KBM-7 (cell line): ENCODE data around the gene LECT2.
A peak's percentile ranks its signal among the peaks of the same experiment; 100 is the strongest.

Experiments used
- DNase-seq: peaks from one replicate; pipeline ENCODE4 v3.0.0-alpha.2; 2015
- in situ Hi-C: fragments of 300-500 bp; cut with MboI; formaldehyde crosslinking; loops from 2 replicates; pipeline ENCODE4 v1.14.3; 2020; ENCODE audit warnings: low sequenced_read_pairs, low pct_unique_long_range_greater_than_20kb, mixed read lengths

The LECT2 gene

DNA sequence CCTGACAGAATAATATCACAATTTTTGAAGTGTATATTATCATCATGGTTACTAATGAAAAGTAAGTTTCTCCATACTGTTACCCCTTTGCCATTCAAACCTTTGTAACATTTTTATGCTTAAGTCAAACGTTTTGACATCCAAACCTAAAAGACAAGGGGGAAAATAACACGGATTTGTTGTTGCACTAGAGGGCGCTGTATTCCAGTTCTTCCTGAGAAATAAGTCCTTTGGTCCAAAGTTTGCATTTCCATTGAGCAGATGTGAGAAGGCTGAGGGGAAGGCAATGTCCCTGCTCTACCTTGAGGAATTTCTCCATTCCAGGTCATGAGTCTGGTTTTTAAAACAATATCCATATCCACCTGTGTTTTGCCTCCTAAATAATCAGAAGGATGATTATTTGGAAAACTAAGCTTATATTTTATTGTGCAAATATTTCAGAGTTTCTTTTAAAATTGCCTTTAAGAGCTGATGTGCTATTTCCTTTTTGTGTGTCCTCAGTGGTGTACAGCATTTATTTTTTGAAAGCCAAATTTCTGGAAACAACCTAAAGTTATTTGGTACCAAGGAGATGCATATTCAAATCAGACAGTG lies 9.7 kb downstream of the LECT2 start:
- peak; percentile 58 for DNase-seq
- in situ Hi-C loops = no loop called here

DNA sequence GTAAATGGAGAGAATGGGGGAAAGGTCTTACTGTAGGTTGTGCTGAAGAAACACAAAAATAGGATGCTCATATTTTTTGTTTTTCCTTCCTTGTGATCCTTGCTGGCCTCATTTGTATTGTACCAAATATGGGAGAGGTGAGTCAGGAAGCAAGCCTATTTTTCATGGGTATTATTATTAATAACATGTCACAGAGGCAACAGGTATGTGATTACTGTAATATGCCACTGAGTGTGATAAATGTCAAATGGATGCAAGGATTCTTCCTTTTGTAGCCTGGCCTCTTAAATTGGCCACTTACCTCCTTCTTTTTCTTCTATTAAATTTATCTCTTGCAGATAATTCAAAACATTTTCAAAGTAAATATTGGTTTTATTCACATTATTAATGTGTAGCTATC lies 10.2 kb downstream of the LECT2 start:
- in situ Hi-C loops = no loop called here
- DNase-seq = no peak

DNA sequence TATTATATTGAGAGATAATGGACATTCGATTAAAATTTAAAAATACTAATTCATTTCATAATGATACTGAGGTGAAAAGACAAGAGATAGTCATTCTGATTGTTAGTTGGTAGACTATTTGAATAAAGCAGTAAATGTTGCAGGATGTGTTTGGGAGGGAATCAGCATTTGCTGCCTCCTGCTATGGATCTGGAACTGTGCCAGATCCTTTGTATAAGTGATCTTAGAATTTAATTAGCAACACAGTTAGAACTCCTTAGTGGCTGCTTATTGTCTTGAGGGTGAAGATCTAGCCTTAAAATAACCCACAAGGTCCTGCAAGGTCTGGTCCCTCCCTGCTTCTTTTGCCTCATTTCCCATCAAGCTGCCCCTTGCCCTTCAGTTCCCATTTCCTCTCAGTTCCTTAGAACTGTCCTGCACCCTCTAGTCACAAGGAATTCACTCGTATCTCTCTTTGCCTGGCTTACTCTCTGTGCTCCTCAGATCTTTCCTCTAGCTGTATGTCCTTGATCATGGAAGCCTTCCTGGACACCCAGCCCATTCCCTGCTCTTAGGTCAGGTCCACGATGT lies 12.5 kb downstream of the LECT2 start:
- DNase-seq = no peak
- in situ Hi-C loops = no loop called here

DNA sequence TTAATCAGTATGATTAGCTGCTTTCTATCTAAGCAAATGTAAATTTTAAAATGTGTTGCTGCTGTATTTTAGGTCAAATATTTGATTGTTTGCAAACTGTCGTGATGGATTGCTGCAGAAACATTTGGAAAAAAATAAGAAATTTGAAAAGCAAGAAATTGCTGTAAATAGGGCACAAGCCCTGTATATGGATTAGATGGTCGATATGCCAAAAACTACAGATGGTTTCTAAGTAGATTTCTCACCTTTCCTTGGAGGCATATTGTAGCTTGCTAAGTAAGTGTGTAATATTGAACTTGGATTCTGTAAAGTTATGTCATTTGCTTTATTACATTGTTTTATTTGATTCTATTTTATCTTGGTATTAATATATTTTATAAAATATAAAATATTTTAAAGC lies 13.1 kb downstream of the LECT2 start:
- in situ Hi-C loops = no loop called here

DNA sequence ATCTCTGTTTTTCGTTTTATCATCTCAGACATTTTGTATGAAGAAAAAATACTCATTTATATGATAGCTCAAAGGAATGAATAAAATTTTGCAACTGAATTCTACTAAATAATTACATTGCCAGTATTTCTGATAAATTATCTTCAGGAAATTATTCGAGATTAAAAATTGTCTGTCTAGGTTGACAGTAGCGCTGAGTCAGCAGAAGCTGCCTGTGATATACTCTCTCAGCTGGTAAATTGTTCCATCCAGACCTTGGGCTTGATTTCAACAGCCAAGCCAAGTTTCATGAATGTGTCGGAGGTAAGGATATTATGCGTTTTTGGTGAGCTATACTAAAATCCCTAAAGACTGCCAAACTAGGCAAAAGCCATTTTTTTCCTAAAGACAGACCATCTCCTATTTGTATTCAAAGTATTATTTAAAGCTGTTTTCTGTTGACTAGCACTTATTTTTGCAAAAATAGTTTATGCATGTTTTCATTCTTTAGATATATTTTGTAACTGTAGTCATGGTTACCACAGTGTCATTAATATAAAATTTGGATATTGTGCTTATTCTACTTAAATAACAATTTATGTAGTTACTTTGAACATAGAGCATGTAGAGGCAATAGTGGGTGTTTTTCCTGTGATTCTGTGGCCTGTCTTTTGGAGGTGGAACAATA lies 17.4 kb downstream of the LECT2 start:
- in situ Hi-C loops = no loop called here
- no peak for DNase-seq

More for the DNA sequence above, 13.1 kb downstream of the LECT2 start:
- no peak for DNase-seq

DNA sequence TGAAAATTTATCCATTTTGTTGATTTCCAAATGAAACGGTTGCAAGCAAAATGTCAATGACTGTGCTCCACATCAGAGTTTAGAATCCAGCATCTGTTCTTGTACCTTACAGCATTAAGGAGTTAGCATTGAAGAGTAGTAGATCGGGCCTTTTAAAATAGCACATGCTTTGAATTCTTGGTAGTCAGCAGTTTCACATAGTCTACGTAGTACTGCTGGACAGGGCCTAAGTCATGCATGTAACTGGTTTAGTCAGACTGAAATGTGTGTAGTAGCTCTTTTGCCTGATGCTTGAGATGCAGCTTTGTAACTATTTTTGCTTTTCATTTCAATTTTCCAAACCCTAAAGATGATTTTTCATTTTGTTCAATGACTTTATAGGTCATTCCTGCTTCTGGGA lies 19.8 kb downstream of the LECT2 start:
- in situ Hi-C loops = no loop called here
- no peak for DNase-seq

DNA sequence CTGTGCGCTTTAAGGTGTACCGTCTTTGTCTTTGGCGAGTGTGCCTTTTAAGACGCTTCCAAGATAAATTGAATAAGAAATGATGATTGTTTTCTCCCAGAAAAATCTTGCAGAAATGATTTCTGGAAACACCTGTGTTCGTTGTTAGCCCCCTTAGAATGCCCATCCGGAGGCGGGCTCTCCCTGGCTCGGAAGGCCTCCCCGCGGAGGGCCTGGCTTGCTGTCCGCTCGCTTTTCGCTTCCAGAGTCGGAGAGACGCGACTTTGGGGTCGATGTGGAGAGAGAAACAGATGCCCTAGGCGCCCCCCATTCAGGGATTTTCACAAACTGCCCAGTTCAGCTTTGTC lies 23.9 kb downstream of the LECT2 start:
- DNase-seq = no peak
- in situ Hi-C loops = no loop called here

DNA sequence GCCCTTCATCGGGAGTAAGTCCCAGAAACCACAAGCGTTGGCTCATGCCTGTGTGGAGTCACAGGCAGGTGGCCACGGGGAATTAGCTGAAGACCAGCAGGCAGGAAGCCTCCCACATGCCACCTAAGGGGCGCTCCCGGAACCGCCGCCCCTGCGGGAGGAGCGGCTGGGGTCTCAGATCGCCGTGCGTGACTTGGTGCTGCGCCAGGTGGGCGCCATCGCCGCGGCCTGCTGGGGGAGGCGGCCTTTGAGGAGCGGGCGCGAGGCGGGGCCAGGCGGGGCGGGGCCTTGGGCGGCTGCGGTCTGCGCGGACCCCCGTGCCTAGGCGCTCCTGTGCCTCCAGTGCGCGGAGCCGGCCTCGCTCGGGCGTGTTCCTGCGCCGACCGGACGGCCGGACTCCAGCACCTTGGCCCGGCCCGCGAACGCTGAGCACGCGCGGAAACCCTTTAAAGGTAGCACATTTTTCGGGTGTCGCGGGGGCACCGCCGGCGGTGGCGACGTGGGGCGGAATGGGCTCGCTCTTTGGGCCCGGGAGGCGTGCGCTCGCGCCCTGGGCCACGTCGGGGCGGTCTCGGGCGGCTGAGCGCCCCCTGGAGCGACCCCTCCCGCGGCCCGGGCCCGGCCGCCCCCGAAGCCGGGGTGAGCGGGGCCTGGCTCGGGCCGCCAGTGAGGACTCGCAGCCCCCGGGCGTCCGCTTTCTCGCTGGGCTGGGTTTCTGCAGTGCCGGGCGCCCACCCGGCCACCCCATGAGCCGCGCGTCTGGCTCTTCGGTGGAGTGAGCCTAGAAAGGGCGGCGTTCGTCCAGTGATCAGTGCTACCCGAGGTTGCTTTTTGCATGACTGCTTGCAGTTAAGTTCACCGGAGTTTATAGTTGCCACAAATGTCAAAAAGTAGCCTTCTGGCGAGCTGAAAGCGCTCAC lies 24.5 kb downstream of the LECT2 start:
- no peak for DNase-seq
- in situ Hi-C loops = no loop called here

DNA sequence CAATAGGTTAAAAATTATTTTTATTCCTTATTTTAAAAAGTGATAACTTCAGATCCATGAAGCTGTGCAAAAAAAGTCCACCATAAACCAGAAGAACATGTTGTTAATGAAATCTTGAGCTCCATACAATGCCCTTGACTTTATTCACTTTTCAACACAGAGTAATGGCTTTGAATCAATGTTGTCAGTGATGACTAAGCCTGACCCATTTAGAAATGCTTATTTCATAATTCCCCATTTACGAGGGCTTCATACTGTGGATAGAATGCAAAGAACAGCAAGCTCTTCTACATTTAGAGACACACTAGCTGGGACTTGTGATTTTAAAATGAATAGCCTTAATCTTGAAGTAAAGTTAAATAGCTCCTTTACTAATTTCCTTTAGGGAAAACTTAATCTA lies 33.4 kb downstream of the LECT2 start:
- DNase-seq = no peak

DNA sequence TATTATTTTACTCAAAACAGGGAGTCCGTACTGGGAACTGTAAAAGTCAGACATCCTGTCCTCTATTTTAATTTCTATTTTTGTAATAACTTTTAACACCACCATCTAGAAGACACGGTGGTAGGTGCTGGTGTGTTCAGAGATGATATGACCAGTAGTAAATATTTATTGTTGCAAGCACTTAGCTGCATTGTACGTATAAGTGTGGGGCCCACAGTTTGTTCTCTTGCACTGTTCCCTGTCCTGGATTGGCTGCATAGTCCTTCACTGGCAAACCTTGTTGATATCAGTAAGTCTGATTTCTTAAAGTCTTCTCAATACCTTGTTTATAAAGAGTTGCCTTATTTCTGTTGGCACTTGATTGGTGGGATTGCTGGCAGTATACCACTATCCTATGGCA lies 34.6 kb downstream of the LECT2 start:
- no peak for DNase-seq
- in situ Hi-C loops = no loop called here

More for the DNA sequence above, 33.4 kb downstream of the LECT2 start:
- in situ Hi-C loops = no loop called here

DNA sequence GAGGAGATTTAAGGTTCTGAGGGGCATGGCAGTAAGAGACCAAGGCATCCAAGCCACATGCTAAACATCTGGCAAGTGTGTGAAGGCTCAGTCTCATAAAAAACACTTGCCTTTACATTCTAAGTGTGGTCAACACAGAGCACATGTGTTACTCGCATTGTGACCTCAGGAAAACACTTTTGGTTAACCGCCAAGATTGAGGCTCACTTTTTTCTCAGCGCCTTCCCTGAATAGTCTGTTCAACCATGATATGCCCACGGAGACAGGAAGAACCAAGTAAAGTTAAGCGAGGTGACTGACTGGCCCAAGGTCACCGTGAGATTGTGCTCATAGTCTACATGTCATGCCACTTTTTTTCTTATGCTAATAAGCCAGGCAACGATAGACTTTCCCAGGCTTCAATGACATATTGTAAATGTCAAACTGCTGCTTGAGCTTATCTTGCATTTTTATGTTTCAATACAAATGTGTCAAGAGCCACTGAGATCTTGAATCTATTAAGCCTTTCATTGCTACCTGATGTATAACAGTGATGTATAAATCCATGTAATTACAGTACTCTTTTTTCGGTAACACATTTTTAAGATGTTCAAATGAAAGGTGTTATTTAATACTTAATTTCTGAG lies 38.0 kb downstream of the LECT2 start:
- DNase-seq = no peak
- in situ Hi-C loops = no loop called here

DNA sequence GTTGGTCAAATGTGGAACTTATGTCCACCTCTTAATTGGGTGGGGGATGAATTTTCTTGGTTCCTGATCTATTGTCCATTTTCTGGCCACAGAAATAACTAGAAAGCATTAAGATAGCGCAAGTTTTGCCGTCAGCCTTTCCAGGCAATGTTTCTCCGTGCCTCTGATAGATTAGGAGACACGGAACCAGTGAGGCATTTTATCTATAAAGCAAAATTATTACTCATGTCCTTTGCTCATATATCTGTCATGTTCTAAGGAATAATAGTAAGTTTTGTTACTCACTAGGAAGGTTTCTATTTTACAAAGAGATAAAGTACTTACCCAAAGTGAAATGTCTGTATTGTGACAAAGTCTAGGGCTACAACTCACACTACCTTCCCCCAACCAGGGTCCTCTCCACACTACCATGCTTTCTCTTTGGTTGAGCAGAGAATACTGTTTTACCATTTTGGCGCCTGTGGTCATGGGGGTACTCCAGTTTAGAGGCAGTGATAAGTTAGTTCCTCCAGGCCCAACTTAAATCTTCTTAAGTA lies 39.2 kb downstream of the LECT2 start:
- DNase-seq = no peak
- in situ Hi-C loops = no loop called here

DNA sequence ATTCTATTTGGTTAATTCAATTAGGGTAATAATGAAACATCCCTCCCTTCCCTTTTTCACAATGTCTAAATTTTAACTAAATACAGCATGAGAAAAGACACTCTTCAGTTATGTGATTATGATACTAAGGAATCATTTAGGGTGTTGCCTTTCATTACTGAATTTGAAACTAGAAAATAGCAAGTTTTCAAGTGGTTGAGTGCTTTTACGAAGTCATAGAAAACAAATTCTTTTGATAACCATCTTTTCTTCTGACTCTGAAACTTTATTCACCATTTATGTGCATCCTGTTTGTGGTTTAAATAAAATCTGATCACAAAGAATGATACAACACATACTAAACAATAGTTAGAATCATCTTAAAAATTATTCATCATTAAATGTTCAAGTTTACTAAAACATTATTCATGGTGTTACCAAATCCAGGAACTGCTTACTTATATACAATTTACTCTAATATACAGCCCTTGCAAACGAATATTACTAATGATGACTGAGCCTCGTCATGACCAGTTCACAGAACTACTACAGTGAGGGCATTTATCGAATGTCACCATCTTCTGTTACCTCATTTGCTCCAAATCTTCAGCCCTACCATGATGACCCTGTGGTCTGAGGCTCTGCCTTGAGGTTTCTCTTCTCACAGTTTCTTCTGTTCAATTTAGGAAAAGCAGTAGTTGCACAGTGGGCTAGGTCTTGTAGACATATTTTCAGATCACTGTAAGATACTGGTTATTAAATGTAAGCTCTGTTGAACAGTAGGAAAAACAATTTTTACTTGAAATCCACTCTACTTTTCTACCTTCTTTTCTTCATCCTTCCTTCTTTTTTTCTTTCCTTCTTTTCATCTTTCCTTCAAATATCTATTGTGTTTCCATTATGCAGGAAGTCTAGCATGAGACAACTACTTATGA lies 40.8 kb downstream of the LECT2 start:
- no peak for DNase-seq
- in situ Hi-C loops = no loop called here

DNA sequence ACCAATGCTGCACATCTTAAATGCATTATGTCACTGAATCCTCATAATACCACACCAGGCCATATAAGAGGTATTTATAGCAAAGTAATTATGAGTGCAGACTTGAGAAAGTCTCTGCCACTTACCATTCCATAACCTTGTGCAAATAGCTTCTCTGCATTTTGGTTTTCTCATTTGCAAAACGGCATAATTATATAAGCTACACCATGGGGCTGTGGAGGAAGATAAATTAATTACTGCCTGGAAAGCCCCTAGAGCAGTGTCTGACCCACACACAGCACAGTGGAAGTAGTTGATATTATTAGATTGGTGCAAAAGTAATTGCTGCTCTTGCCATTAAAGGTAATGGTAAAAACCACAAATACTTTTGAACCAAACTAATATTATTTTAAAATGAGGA lies 49.6 kb downstream of the LECT2 start:
- no peak for DNase-seq
- in situ Hi-C loops = no loop called here

DNA sequence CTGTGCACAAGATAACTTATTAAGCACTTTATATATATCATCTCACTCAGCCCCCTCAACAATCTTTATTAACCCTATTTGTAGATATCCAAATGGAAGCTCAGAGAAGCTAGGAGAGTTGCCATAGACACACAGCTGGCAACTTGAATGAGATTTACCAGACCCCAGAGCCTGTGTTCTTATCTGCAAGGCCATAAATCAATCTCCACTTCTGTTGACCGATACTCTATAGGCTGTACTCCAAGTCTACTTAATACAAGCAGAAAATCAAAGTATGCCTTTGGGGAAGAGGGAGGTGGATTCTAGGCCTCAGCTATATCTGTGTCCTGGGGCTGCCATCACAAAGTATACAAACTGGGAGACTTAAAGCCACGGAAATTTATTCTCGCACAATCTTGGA lies 53.1 kb downstream of the LECT2 start:
- DNase-seq = no peak
- in situ Hi-C loops = no loop called here

DNA sequence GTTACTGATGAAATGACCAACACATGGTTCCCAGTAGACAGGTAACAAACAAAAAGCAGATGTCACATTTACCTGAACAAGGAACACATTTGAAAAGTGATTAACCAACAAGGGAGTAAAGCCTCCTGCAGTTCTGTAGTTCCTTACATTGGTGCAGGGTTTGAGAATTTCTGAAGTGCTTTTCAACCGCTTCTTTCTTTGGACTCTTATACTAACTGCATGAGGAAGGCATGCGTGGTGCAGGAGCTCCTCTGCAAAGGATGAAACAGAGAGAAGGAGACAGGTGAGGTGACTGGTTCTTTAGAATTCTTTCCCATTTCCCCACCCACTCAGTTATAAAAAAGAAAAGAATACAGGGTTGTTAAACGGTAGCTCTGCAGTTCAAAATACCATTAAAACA lies 54.5 kb downstream of the LECT2 start:
- DNase-seq = no peak
- in situ Hi-C loops = no loop called here

DNA sequence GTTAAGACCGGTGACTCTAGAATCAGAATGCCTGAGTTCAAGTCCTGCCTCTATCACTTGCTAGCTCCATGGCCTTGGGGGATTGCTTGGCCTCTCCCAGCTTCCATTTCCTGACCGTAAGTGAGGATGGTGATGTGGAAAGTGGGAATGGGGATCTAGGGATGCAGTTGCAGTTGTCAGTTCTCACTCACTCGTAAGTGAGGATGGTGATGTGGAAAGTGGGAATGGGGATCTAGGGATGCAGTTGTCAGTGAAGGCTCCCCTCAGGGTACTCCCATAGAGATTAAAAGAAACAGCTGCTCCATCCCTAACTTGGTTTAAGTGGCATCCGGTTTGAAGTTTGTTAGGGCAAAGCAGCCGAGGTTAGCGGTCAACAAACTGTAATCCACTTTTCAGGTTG lies 56.1 kb downstream of the LECT2 start:
- in situ Hi-C loops = loop anchor here (25.0 kb wide), 1 partner anchor 314 kb away; no protein-coding TSS in a partner anchor
- no peak for DNase-seq
